ENCODE results near the gene PNPLA6. TPM values are rescaled to one million over a fixed set of nuclear protein-coding genes. Genes with fewer than 3 reads are reported as not detected.

Gene PNPLA6
- total RNA-seq, 2 experiments from 2014 or later: 130 to 152 TPM

- Mint-ChIP-seq H3K4me3 (no peak overlapping the region), H3K4me1 (no peaks in the 10 kb centered on the region), H3K9me3 (no peaks in the 10 kb centered on the region), H3K36me3 (ENCODE audit: low read depth) (no peaks in the 10 kb centered on the region), H3K27me3 (peaks cover 6% of the 10 kb centered on the region), H3K27ac (no peak overlapping the region)
- CTCF ChIA-PET: interaction anchor here (1.3 kb wide), 1 partner anchor 37 kb away, joined by 9 read pairs; no protein-coding TSS in a partner anchor
- peak; percentile 35 for DNase-seq
- POLR2A ChIA-PET: interaction anchor here (1.2 kb wide), 1 partner anchor 9 kb away, joined by 4 read pairs; no protein-coding TSS in a partner anchor
Observed at GRCh38 chr19:7605490-7606222, 70.1 kb downstream of the PNPLA6 start.

- ChIA-PET POLR2A (interaction anchor here (1.2 kb wide), 1 partner anchor 9 kb away, joined by 4 read pairs; no protein-coding TSS in a partner anchor), CTCF (interaction anchor here (1.3 kb wide), 1 partner anchor 38 kb away, joined by 9 read pairs; no protein-coding TSS in a partner anchor)
- no peaks in the 10 kb centered on the region for H3K36me3 Mint-ChIP-seq (ENCODE audit: low read depth)
- H3K4me3 Mint-ChIP-seq: no peak overlapping the region
- peaks cover 6% of the 10 kb centered on the region for H3K27me3 Mint-ChIP-seq
- H3K4me1 Mint-ChIP-seq: no peaks in the 10 kb centered on the region
- no peak overlapping the region for H3K27ac Mint-ChIP-seq
- no peak for DNase-seq
- no peaks in the 10 kb centered on the region for H3K9me3 Mint-ChIP-seq
Observed at GRCh38 chr19:7606289-7606688, 70.8 kb downstream of the PNPLA6 start.

- Mint-ChIP-seq H3K27me3 (peaks cover 3% of the 10 kb centered on the region), H3K27ac (no peak overlapping the region), H3K9me3 (no peaks in the 10 kb centered on the region), H3K4me3 (no peak overlapping the region), H3K36me3 (ENCODE audit: low read depth) (no peaks in the 10 kb centered on the region), H3K4me1 (no peaks in the 10 kb centered on the region)
- CTCF ChIA-PET: no interaction called here
- POLR2A ChIA-PET: interaction anchor here (1.7 kb wide), 1 partner anchor 22 kb away, joined by 4 read pairs; the partner anchor contains the start of genes PET100 and XAB2
- DNase-seq: no peak
Observed at GRCh38 chr19:7607212-7607873, 71.8 kb downstream of the PNPLA6 start.

GRCh38 chr19:7607874-7608560 is 72.5 kb downstream of the PNPLA6 start:
- no peaks in the 10 kb centered on the region for H3K9me3 Mint-ChIP-seq
- CTCF ChIA-PET: interaction anchor here (0.7 kb wide), 1 partner anchor 244 kb away, joined by 3 read pairs; no protein-coding TSS in a partner anchor
- peaks cover 3% of the 10 kb centered on the region for H3K27me3 Mint-ChIP-seq

GRCh38 chr19:7610491-7611240 is 75.1 kb downstream of the PNPLA6 start:
- H3K27ac Mint-ChIP-seq: no peak overlapping the region
- no peak overlapping the region for H3K4me3 Mint-ChIP-seq
- H3K4me1 Mint-ChIP-seq: no peaks in the 10 kb centered on the region
- no peaks in the 10 kb centered on the region for H3K36me3 Mint-ChIP-seq (ENCODE audit: low read depth)
- no peaks in the 10 kb centered on the region for H3K27me3 Mint-ChIP-seq
- H3K9me3 Mint-ChIP-seq: no peaks in the 10 kb centered on the region
- ChIA-PET CTCF (no interaction called here), POLR2A (no interaction called here)
- DNase-seq: no peak

More at GRCh38 chr19:7607874-7608560, 72.5 kb downstream of the PNPLA6 start:
- no peaks in the 10 kb centered on the region for H3K36me3 Mint-ChIP-seq (ENCODE audit: low read depth)
- H3K4me3 Mint-ChIP-seq: no peak overlapping the region
- H3K27ac Mint-ChIP-seq: no peak overlapping the region
- no peak for DNase-seq
- no peaks in the 10 kb centered on the region for H3K4me1 Mint-ChIP-seq
- POLR2A ChIA-PET: interaction anchor here (1.7 kb wide), 1 partner anchor 22 kb away, joined by 4 read pairs; the partner anchor contains the start of genes PET100 and XAB2

Other genes with a start within 250 kb of the PNPLA6 start
- 1 to 10 TPM in 1 of 2 experiments, under 1 TPM in 1; 0.90 to 1.3 TPM for gene INSR, start 241.3 kb upstream of the PNPLA6 start, total RNA-seq
- 10 to 100 TPM; 31.9 to 36.0 TPM for gene ARHGEF18, start 186.8 kb upstream of the PNPLA6 start, total RNA-seq
- gene PEX11G, start 46.7 kb upstream of the PNPLA6 start, total RNA-seq: 1 to 10 TPM in 1 of 2 experiments, under 1 TPM in 1; 0.68 to 1.7 TPM
- 1 to 10 TPM; 5.5 to 7.5 TPM for gene ZNF358, start 19.6 kb upstream of the PNPLA6 start, total RNA-seq
- 10 to 100 TPM; 15.2 to 15.3 TPM for gene MCOLN1, start 13.1 kb upstream of the PNPLA6 start, total RNA-seq
- gene CAMSAP3, start 60.1 kb downstream of the PNPLA6 start, total RNA-seq: under 1 TPM; 0.13 to 0.33 TPM
- 10 to 100 TPM; 48.5 TPM for gene XAB2, start 93.8 kb downstream of the PNPLA6 start, total RNA-seq
- gene PET100, start 94.1 kb downstream of the PNPLA6 start, total RNA-seq: 100 to 1,000 TPM; 123 to 136 TPM
- 1 to 10 TPM; 1.9 to 2.1 TPM for gene PCP2, start 98.0 kb downstream of the PNPLA6 start, total RNA-seq
- gene STXBP2, start 101.4 kb downstream of the PNPLA6 start, total RNA-seq: 100 to 1,000 TPM; 169 to 171 TPM
- not detected for gene RETN, start 133.3 kb downstream of the PNPLA6 start, total RNA-seq
- not detected for gene MCEMP1, start 141.4 kb downstream of the PNPLA6 start, total RNA-seq
- 10 to 100 TPM; 92.5 to 94.7 TPM for gene TRAPPC5, start 145.1 kb downstream of the PNPLA6 start, total RNA-seq
- gene FCER2, start 166.4 kb downstream of the PNPLA6 start, total RNA-seq: under 1 TPM; 0.60 to 0.95 TPM
- gene CLEC4G, start 196.4 kb downstream of the PNPLA6 start, total RNA-seq: not detected
- gene CD209, start 211.8 kb downstream of the PNPLA6 start, total RNA-seq: not detected
- gene CLEC4M, start 227.5 kb downstream of the PNPLA6 start, total RNA-seq: not detected

Data from activated CD4-positive, alpha-beta memory T cell treated with anti-CD3 and anti-CD28 coated beads, Interleukin-2, amount 10 ng/mL, durations not matched to agents 7 days and 5 days (primary cell).